HG03045 (cell line): ENCODE results near the gene DNAH17.

Source experiments
- ATAC-seq: cut with Tn5 transposase; IDR thresholded peaks from one replicate; pipeline ENCODE4 v1.9.1; 2021; ENCODE audit warnings: mild to moderate bottlenecking, moderate library complexity; ENCODE audit not compliant: unreplicated experiment

Gene DNAH17

DNA sequence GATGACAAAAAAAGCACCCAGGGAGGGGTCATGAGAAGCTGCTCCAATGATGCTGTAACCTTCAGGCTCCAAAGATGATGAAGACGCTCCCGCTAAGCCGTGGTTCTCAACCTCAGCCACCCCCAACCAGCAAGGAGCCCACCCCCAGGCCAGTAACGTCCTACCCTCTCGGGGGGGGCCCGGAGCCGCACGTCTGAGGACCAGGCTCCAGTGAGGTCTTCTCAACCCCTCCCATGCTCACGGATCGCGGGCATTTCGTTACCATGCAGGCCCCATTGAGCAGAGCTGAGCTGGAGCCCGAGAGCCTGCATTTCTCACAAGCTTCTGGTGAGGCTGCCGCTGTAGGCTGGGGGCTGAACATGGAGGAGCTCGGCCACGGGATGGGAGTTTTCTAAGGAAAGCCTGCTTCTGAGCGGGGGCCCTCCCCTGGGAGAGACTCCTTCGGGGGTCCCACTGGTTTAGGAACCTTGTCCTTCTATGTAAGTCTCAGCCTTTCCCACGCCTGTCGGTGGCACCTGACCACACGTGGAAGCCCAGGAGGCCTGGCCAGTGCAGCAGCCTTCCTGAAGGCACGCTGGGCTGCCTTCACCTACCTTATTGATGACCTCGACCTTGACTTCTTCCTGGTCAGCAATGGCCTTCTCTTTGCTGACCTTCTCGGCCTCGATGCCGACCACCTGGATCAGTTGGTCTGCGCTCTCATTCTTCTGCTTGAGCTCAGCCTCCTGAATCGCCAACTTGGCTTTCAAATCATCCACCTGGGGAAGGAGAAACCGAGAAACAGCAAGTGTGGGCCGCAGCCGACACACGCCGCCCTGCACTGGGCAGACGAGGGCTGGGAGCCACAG is 116.0 kb downstream of the DNAH17 start:
- no peak for ATAC-seq

DNA sequence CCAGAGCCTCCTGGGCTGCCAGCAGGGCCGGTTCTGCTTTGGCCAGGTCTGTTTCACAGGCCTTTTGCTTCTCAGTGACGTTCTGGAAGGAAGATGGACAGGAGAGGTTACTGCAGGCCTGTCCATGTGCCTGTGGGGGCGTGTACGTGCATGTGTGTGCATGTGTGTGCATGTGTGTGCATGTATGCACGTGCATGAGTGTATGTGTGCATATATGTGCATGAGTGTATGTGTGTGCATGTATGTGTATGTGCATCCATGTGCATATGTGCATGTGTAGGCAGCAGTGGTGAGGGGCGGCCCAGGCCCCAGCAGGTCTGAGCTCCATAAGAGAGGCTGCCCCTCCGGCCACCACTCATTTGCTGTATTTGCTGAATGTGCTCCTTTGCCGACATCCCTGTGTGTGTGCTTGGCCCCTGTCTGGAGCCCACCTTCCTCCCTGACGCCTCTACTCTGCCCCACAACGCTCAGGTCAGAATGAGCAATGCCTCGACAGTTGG is 117.0 kb downstream of the DNAH17 start:
- ATAC-seq: no peak

DNA sequence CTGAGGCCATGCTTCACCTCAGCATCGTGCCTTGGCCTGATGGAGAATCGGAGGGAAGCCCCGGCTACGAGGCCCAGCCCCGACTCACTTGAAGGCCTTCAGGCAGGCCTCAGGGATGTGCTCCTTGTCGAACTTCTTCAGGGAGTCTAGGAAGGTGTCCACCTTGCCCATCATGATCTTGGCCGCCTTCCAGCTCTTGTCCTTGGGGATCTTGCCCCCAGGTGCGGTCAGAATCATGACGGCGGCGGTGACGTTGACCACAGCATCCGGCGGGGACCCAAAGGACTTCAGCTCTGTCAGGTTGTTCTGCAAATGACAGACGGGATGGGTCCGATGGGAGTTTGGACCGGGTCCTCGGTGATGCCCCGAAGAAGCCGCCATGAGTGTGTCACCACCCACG is 117.5 kb downstream of the DNAH17 start:
- no peak for ATAC-seq

DNA sequence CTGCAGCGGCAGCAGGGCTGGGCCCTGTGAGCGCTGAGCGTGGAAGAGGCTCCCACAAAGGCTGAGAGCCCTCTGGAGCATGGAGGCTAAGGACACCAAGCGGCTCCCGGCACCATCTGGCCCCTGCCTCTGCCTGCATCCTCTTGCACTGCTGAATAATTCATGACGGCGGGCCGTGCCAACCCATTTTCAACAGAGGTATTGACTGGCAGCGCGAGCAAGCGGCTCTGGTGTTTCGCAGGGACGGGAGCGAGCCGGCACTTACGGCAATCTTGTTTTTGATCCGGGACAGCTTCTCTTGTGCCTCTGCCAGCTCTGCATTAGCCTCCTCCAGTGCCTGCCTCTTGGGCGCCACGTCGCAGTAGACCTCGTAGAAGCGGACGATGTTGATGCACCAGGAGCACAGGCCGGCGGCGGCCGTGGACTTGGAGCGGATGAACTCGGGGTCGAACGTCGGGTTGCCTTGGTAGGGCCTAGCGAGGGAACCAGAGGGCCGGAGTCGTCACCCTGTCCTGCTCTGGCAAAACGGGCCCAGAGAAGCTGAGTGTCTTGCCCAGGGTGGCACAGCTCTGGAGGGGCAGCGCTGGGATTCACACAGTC is 118.4 kb downstream of the DNAH17 start:
- no peak for ATAC-seq

DNA sequence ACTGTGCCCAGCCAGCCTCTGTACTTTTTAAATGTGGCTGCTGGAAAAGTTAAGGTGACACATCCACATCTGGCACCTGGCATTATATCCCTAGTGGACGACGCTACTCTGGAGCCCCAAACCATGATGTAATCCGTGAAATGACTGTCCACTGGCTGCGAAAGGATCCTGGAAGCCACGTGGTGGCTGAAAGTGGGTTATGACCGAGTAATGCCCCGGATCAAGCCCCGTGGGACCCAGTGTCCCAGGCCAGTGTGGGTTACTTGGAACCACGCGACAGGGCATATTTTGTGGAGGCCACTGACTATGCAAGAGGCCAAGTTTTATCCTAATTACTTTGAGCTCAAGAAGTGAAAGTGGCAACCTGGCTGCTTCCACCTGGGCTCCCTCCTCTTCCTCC is 119.1 kb downstream of the DNAH17 start:
- ATAC-seq: no peak

DNA sequence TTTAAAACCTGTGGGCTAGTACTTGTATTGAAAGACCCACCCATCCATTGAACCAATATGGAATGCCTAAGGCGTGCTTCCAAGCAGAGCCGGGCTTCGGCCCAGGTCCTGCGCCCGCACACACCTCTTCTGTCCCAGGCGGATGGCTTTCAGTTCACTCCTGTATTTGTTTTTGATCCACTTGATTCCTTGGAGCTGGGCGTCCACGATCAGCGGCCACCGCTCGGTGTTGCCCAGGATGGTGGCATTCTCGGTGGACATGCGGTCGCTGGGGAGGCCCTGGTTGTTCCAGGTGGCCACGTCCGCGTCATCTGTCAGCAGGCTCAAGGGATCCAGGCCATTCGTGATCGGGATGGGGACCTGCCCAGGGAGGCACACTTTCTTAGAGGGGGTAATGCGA is 122.8 kb downstream of the DNAH17 start:
- no peak for ATAC-seq

DNA sequence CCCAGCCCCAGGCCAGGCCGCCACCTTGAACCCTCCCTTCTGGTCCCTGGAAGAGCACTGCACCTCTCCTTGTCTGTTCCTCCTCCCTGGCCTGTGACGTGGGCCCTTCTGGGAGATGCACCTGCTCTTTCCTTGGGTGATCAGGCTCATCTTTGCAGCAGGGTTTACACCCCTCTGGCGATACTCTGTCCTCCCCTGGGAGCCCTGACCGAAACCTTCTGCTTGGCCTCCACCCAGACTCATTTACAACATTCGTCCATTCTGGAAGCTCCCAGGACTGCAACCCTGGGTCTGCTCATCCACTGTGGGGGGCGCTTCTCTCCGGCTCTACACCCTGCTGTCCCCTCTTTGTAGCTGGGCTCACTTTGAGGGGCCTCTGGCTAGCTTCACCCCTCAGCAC is 125.4 kb downstream of the DNAH17 start:
- ATAC-seq: no peak

DNA sequence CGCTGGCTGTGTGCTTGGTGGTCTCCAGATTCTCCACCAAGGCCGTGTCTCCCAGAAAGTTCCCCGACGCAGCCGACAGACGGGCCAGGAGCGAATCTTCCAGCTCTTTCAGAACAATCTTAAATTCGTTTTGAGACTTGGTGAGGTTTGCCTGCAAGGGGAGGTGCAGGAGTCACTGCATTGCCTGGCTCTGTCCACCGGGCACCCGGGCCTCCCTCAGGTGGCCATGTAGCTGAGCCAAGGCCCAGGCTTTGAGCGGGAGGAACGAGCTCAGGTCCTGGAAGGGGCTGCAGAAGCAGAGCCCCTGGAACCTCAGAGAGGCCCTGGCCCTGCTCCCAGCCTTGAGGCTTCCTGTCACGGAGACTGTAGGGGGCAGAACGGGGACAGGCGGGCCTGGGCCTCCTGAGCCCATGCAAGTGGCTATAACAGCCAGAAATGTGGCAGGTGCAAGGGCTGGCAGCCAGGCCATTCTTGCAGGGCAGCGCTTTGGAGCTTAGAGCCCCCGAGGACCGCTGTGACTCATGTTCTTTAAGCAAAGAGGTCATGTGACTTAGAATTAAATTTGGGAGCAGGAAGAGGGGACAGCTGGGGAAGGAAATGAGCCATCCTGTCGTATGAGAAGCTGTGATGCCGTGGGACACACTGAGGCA is 126.4 kb downstream of the DNAH17 start:
- ATAC-seq: no peak

DNA sequence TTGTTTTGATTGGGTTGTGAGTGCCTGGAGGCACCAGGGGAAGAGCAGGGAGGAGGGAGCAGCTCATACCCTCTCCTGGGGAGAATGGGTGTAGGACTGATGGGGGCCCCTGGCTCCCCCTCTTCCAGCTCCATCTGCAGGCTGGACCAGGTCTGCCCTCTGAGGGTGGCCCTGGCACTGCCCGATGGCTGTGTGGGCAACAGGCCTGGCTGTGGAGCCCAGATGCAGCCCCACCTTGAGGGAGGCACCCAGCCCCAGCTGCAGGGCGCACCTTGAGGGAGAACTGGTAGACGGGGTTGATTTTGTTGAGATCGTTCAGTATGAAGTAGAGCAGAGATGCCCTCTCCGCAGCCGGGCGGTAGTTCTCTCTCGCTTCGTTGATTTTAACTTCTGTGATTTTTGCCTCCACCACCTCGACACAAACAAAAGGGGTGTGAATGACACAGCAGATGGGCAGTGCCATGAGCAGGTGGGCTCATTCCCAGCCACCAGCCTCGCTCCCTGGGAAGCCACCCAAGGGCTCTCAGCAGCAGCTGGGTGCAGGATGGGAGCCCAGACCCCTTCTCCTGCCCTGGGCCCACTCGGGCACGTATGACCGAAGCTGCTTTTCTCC is 127.1 kb downstream of the DNAH17 start:
- no peak for ATAC-seq

DNA sequence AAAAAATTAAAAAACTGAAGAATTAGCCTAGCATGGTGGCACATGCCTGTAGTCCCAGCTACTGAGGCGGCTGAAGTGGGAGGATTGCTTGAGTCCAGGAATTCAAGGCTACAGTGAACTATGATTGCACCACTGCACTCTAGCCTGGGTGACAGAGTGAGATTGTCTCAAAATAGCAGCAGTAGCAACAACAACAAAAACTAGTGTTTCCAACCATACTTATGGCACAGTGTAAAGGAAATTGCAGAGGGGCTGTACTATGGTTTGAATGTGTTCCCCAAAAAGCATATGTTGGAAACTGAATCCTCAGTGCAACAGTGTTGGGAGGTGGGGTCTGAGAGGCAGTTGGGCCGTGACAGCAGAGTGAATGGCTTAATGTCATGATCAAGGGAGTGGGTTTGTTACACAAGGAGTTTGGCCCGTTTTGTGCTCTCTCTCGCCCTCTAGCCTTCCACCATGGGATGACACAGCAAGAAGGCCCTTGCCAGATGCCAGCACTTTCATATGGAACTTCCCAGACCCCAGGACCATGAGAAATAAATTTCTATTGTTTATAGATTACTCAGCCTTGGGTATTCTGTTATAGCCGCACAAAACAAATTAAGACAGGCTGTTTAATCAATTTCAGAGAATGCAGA is 128.7 kb downstream of the DNAH17 start:
- no peak for ATAC-seq

DNA sequence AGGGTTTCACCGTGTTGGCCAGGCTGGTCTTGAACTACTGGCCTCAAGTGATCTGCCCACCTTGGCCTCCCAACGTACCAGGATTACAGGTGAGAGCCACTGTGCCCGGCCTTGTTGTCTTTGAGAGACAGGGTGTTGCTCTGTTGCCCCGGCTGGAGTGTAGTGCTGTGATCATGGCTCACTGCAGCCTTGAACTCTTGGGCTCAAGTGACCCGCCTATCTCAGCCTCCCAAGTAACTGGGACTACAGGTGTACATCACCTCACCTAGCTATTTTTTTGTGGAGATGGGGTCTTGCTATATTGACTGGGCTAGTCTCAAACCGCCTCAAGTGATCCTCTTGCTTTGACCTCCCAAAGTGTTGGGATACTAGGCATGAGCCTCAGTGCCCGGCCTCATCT is 130.4 kb downstream of the DNAH17 start:
- no peak for ATAC-seq

DNA sequence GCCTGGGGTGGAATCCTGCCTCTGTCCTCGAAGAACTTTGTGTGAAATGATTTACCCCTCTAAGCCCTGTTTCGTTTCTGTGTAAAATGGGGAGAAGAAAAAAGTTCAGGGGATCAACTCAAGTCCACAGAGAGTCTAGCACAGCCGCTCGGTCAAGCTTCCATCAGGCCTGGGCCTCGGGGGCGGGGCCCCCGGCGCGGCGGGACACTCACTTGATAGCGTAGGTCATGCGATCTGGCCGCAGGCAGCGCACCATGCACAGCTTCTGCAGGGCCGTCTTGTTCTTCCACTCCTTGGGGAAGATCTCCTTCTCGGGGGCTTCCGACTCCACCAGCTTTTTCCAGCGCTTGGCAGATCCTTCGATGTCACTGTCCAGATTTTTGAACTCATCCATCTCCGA is 132.8 kb downstream of the DNAH17 start:
- ATAC-seq: no peak

DNA sequence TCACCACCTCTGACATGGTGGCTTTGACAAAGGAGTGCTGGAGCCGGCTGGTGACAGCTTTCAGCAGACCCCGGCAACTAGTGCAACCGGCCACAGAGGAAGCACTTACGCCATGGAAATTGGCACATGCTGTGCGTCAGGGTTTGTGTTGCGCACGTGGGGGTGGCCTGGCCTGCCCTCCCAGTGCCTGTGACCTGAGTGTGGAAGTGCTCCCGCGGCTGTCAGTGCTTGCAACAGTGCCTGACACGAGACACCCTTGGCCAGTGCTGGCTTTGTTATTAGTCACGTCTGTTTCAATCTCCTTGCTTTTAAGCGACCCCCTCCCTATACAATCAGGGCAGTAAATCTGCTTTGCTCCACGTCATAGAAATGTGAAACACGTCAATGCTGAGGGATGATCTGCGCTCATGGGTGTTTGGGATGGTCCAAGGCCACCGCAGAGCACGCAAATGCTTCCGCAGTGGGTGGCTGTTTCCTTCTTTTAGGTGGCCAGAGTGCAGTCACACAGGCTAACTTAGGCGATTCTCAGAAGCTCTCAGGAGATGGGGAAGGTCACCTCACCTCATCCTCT is 134.5 kb downstream of the DNAH17 start:
- ATAC-seq: no peak

DNA sequence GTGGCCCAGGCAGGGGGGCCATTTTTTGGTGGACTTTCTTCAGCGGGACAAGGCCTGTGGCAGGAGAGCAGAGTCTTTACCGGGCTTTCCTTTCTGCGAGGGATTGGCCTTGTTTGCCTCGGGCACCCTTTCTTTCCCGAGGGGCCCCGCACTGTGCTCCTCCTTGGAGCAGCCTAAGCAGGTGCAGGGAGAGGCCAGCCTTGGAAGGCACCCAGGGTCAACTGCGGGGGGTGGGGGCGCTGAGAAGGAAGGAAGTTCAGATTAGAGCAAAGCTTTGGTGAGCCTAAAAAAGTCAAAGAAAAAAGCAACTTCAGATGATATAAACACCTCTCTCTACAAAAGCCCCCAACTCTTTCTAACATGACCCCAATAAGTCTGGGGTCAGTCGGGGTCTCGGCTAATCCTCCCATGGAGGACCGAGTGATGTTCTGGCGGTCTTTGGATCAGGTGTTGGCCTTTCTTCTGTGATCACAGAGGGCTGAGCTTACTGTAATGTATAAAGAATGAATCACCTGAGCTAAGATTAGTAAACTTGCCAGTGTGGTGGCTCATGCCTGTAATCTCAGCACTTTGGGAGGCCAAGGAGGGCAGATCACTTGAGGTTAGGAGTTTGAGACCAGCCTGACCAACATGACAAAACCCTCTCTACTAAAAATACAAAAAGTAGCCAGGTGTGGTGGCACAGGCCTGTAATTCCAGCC is 135.8 kb downstream of the DNAH17 start:
- ATAC-seq: no peak

DNA sequence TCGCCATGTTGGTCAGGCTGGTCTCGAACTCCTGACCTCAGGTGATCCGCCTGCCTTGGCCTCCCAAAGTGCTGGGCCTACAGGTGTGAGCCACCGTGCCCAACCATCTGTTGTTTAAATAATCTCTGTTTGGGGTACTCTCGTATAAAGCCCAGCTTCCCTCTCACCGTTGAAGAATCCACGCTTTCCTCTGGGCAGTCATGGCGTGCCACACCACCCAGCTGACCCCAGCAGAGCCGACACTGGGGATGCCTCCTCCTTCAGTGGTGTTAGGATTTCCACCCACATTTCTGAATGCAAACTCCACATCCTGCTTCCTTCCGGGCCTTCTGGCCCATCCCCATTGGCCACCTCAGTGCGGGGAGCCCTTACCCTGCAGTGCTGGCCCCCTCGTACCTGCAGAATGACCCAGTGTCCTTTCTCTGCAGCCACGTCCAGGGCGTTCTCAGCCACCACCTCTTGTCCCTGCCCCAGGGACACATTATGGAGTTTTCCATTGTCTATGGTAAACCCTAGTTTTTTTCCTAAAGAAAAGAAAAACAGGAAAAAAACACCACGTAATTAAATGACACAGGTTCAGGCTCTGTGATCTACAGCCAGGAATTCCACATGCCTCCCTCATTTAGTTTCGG is 138.4 kb downstream of the DNAH17 start:
- no peak for ATAC-seq

DNA sequence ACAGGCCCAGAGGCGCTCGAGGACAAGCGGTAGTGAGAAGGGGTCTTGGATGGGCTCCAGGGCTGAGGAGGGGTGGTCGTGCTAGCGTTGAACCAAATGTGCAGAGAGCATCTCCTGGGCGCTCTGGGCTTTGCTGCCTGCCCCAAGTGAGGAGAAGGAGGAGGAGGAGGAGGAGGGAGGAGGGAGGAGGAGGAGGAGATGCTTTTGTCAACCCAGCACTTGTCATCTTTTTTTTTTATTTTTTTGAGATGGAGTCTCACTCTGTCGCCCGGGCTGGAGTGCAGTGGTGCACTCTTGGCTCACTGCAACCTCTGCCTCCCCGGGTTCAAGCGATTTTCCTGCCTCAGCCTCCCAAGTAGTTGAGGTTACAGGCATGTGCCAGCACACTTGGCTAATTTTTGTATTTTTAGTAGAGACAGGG is 138.9 kb downstream of the DNAH17 start:
- ATAC-seq: no peak

DNA sequence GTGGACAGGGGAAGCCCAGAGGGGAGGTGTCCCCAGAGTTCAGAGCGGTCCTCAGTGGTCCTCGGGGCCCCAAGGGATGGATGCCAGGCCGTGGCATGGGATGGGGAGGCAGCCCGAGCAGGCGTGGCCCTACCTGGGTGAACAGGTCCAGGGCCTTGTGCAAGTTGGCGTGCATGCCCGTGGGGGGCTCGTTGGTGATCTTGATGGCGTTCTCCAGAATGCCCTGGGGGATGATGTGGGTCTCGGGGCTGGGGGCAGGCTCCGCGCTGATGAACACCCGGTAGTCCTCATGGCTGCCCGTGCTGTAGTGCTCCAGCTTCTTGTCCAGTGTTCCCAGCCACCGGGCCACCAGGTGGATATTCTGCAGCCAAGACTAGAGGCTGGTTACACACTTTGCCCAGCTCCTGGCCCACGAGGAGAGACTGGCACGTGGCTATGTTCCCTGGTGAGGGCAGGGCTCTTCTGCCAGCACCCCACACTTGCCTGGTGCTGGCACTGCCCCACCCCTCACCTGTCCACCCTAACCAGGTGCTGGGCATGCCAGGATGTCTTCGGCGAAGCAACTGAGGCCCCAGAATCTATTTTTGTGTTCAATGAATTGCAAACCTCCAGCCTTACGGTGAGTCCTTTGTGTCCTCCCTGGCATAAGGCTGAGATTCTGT is 139.6 kb downstream of the DNAH17 start:
- no peak for ATAC-seq

DNA sequence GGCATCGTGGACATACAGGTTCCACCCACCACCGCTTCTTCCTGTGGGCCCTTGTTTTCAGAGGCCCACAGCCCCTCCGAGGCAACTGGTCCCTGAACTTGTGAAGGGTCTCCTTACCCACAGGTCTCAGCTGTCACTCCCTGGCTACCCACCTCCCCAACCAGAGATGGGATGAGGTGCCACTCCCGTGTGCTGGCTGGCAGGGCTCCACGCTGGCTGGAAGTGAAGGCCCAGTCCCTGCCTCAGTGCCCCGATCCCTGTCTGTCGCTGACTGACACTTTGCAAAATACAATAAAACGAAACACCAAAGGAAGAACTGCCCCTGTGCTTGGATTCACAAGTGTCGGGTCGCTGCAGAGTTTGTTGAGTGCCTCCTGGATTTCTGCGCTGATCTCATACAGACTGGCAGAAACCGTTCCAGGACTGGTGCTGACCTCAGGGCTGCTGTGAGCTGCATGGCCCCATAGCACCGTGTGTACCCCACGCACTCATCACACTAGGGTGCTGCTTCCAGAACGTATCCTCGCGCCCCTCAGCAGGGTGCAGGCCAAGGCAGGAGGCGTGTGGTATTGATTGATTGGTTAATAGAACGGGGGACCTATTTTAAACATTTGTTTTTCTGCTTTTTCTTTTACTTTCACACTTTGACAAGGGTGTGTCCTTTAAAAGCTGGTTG is 141.7 kb downstream of the DNAH17 start:
- no peak for ATAC-seq
